Right cardiac atrium (tissue), 5 donors: ENCODE results near the gene UGT1A7. TPM values are rescaled to one million over a fixed set of nuclear protein-coding genes. Genes with fewer than 3 reads are reported as not detected.

Experiments used
- ATAC-seq, 2 donors: fragments of 200-7000 bp; cut with Tn5 transposase; one replicate each; pipeline versions ENCODE4 v1.8.0 to v1.9.1; 2020; ENCODE audit warnings: moderate library complexity in 2 of 2, mild to moderate bottlenecking in 1 of 2
- DNase-seq, 3 donors: peaks; one replicate each; pipeline ENCODE4 v3.0.0-alpha.2; 2020
- H3K27ac ChIP-seq: one replicate; pipeline ENCODE4 v1.5.1; 2013; ENCODE audit warnings: mild to moderate bottlenecking, low read length, control low read depth, moderate library complexity
- H3K27me3 ChIP-seq: one replicate; pipeline ENCODE4 v1.6.1; 2013; ENCODE audit not compliant: control insufficient read depth, insufficient read depth
- H3K4me1 ChIP-seq: one replicate; pipeline ENCODE4 v1.6.1; 2013; ENCODE audit warnings: low read length; ENCODE audit not compliant: control insufficient read depth, insufficient read depth
- H3K4me3 ChIP-seq: one replicate; pipeline ENCODE4 v1.5.1; 2013; ENCODE audit warnings: low read length, control low read depth
- H3K9me3 ChIP-seq: one replicate; pipeline ENCODE4 v1.6.1; 2013; ENCODE audit warnings: low read length; ENCODE audit not compliant: control insufficient read depth
- WGBS: extraction: QIAGEN DNeasy Blood & Tissue Kit; methylation state at CpG from one replicate; pipeline ENCODE4 v1.1.7; 2013; 5-methylcytosine and 5-hydroxymethylcytosine counted together
- intact Hi-C, 4 donors: fragments of 100-400 bp; cut with DNase I; formaldehyde crosslinking; loops; one replicate each; pipeline versions ENCODE4 v1.11.0 to v1.14.0; 2022 to 2023
- polyA plus RNA-seq: library from polyadenylated mRNA; stranded (reverse); fragments of 200-250 nt; gene quantifications from one replicate; pipeline ENCODE4 v1.2.3, GENCODE V29; 2013
- total RNA-seq, 4 donors: library from RNA; stranded (reverse); fragmentation: NEBNext Ultra II Directional; extraction: Animal tissue kit (Norgen Biotek cat#: 25700); gene quantifications; one replicate each; pipeline ENCODE4 v1.2.1, GENCODE V29; 2021
- donor health status: healthy with polysubstance abuse.
- donor health status: DM: no; HTN: yes; CAD: no.
- donor health status: DM: no; HTN: no; CAD: no.
- donor health status: DM: no; HTN: yes; CAD: no; lungs with severe emphysema.
- donor health status: DM: yes; HTN: yes; CAD: no.

UGT1A7 gene
- total and polyA plus RNA-seq, 5 donors, result not detected

- WGBS, result 74% methylated on average over 4 of the region's 4 CpGs
- Histone ChIP-seq H3K9me3 (no peaks in the 10 kb centered on the region), H3K27me3 (no peaks in the 10 kb centered on the region), H3K4me3 (no peak overlapping the region), H3K4me1 (no peaks in the 10 kb centered on the region), H3K27ac (no peak overlapping the region)
- intact Hi-C loops, result no loop called here
- no peak for DNase-seq
- no peak for ATAC-seq
Observed at GRCh38 chr2:233766416-233766815, 84.7 kb downstream of the UGT1A7 start.

- intact Hi-C loops, result no loop called here
- H3K9me3 ChIP-seq, result no peaks in the 10 kb centered on the region
- H3K27ac ChIP-seq, result no peak overlapping the region
- H3K27me3 ChIP-seq, result no peaks in the 10 kb centered on the region
- no peaks in the 10 kb centered on the region for H3K4me1 ChIP-seq
- 72% methylated on average over 4 of the region's 4 CpGs for WGBS
- DNase-seq, result no peak
- H3K4me3 ChIP-seq, result no peak overlapping the region
- no peak for ATAC-seq
Observed at GRCh38 chr2:233768076-233768475, 86.4 kb downstream of the UGT1A7 start.

GRCh38 chr2:233769260-233769659 is 87.6 kb downstream of the UGT1A7 start:
- intact Hi-C loops, result no loop called here
- ATAC-seq (no peak), DNase-seq (no peak)
- H3K4me1 ChIP-seq, result no peaks in the 10 kb centered on the region
- H3K4me3 ChIP-seq, result no peak overlapping the region
- H3K9me3 ChIP-seq, result no peaks in the 10 kb centered on the region
- no peaks in the 10 kb centered on the region for H3K27me3 ChIP-seq
- H3K27ac ChIP-seq, result no peak overlapping the region
- 93% methylated on average over 9 of the region's 9 CpGs for WGBS

GRCh38 chr2:233772153-233772552 is 90.5 kb downstream of the UGT1A7 start:
- H3K27ac ChIP-seq, result no peak overlapping the region
- DNase-seq, result no peak
- H3K4me3 ChIP-seq, result no peak overlapping the region
- no peaks in the 10 kb centered on the region for H3K9me3 ChIP-seq
- no peaks in the 10 kb centered on the region for H3K4me1 ChIP-seq
- WGBS, result 88% methylated on average over 16 of the region's 16 CpGs
- no peak for ATAC-seq
- intact Hi-C loops, result no loop called here
- H3K27me3 ChIP-seq, result no peaks in the 10 kb centered on the region

- Histone ChIP-seq H3K27me3 (no peaks in the 10 kb centered on the region), H3K9me3 (no peaks in the 10 kb centered on the region), H3K4me3 (no peak overlapping the region), H3K27ac (no peak overlapping the region), H3K4me1 (no peaks in the 10 kb centered on the region)
- DNase-seq, result no peak
- ATAC-seq, result no peak
- WGBS, result 52% methylated on average over 5 of the region's 5 CpGs
- intact Hi-C loops, result no loop called here
Observed at GRCh38 chr2:233772583-233772982, 90.9 kb downstream of the UGT1A7 start.

GRCh38 chr2:233773854-233774253 is 92.2 kb downstream of the UGT1A7 start:
- ATAC-seq, result no peak
- no peak for DNase-seq
- WGBS, result 92% methylated on average over 5 of the region's 5 CpGs
- H3K9me3 ChIP-seq, result no peaks in the 10 kb centered on the region
- no peak overlapping the region for H3K27ac ChIP-seq
- intact Hi-C loops, result no loop called here
- no peaks in the 10 kb centered on the region for H3K4me1 ChIP-seq
- no peaks in the 10 kb centered on the region for H3K27me3 ChIP-seq
- no peak overlapping the region for H3K4me3 ChIP-seq

- Histone ChIP-seq H3K27me3 (no peaks in the 10 kb centered on the region), H3K27ac (no peak overlapping the region), H3K4me1 (no peaks in the 10 kb centered on the region), H3K9me3 (no peaks in the 10 kb centered on the region), H3K4me3 (no peak overlapping the region)
- no peak for DNase-seq
- WGBS, result 91% methylated on average over 6 of the region's 6 CpGs
- no peak for ATAC-seq
- intact Hi-C loops, result no loop called here
Observed at GRCh38 chr2:233775414-233775813, 93.7 kb downstream of the UGT1A7 start.

GRCh38 chr2:233778030-233778429 is 96.3 kb downstream of the UGT1A7 start, which contains the start of gene MROH2A:
TSS of gene MROH2A (plus strand) at chr2:233778330. CDS start at chr2:233779359, 1,029 bp downstream.
- ATAC-seq, result no peak
- no peaks in the 10 kb centered on the region for H3K27me3 ChIP-seq

GRCh38 chr2:233779722-233780121 is 98.0 kb downstream of the UGT1A7 start:
- 85% methylated on average over 4 of the region's 4 CpGs for WGBS
- ATAC-seq (no peak), DNase-seq (no peak)
- H3K4me3 ChIP-seq, result no peak overlapping the region
- no peak overlapping the region for H3K27ac ChIP-seq
- no peaks in the 10 kb centered on the region for H3K9me3 ChIP-seq
- intact Hi-C loops, result no loop called here
- H3K27me3 ChIP-seq, result no peaks in the 10 kb centered on the region
- no peaks in the 10 kb centered on the region for H3K4me1 ChIP-seq

More at GRCh38 chr2:233778030-233778429, 96.3 kb downstream of the UGT1A7 start, which contains the start of gene MROH2A:
- Histone ChIP-seq H3K4me3 (no peak within 1 kb of the TSS), H3K4me1 (no peaks in the 10 kb centered on the region), H3K27ac (no peak within 1 kb of the TSS), H3K9me3 (no peaks in the 10 kb centered on the region)
- 79% methylated on average over 2 of the region's 2 CpGs for WGBS
- no peak for DNase-seq
- intact Hi-C loops, result no loop called here

GRCh38 chr2:233780771-233781170 is 99.1 kb downstream of the UGT1A7 start:
- no peaks in the 10 kb centered on the region for H3K4me1 ChIP-seq
- WGBS, result 83% methylated on average over 4 of the region's 4 CpGs
- intact Hi-C loops, result no loop called here
- no peak overlapping the region for H3K4me3 ChIP-seq
- ATAC-seq (no peak), DNase-seq (no peak)
- no peak overlapping the region for H3K27ac ChIP-seq
- H3K9me3 ChIP-seq, result no peaks in the 10 kb centered on the region
- H3K27me3 ChIP-seq, result no peaks in the 10 kb centered on the region

- Histone ChIP-seq H3K27ac (no peak overlapping the region), H3K4me3 (no peak overlapping the region), H3K9me3 (no peaks in the 10 kb centered on the region), H3K4me1 (no peaks in the 10 kb centered on the region), H3K27me3 (no peaks in the 10 kb centered on the region)
- 90% methylated on average over 7 of the region's 7 CpGs for WGBS
- intact Hi-C loops, result no loop called here
- ATAC-seq (no peak), DNase-seq (no peak)
Observed at GRCh38 chr2:233789554-233789953, 107.9 kb downstream of the UGT1A7 start.

GRCh38 chr2:233791151-233791882 is 109.6 kb downstream of the UGT1A7 start:
- 79% methylated on average over 18 of the region's 18 CpGs for WGBS
- no peaks in the 10 kb centered on the region for H3K4me1 ChIP-seq
- H3K27ac ChIP-seq, result no peak overlapping the region
- intact Hi-C loops, result no loop called here
- no peak overlapping the region for H3K4me3 ChIP-seq
- H3K27me3 ChIP-seq, result no peaks in the 10 kb centered on the region
- ATAC-seq, result no peak
- DNase-seq, result no peak
- H3K9me3 ChIP-seq, result no peaks in the 10 kb centered on the region
